Left cardiac atrium (tissue), 4 donors: ENCODE results near the gene ANAPC16. TPM values are rescaled to one million over a fixed set of nuclear protein-coding genes. Genes with fewer than 3 reads are reported as not detected.
A peak's percentile ranks its signal among the peaks of the same experiment; 100 is the strongest.
"Not testable (repeated sequence)": the region's sequence is repeated elsewhere in the genome, so short reads cannot be mapped to it uniquely, and the experiment has no call there.

Source experiments
- ATAC-seq, 2 donors: fragments of 200-7000 bp; cut with Tn5 transposase; one replicate each; pipeline ENCODE4 v1.9.1; 2020; ENCODE audit warnings: mild to moderate bottlenecking in 2 of 2, moderate library complexity in 2 of 2
- DNase-seq: peaks from one replicate; pipeline ENCODE4 v3.0.0-alpha.2; 2020
- intact Hi-C, 2 donors: fragments of 100-400 bp; cut with DNase I; formaldehyde crosslinking; loops; one replicate each; pipeline versions ENCODE4 v1.14.1 to v1.15.1; 2022 to 2023
- total RNA-seq, 2 donors: library from RNA; stranded (reverse); fragmentation: NEBNext Ultra II Directional; extraction: Animal tissue kit (Norgen Biotek cat#: 25700); gene quantifications; one replicate each; pipeline ENCODE4 v1.2.1, GENCODE V29; 2021
- donor health status: DM: no; HTN: yes; CAD: no.
- donor health status: DM: no; HTN: yes; CAD: no; lungs with severe emphysema.
- donor health status: DM: yes; HTN: yes; CAD: no.
- donor health status: Dilated cardiomyopathy.

The ANAPC16 gene
- total RNA-seq, 2 donors from 2014 or later = 155 to 168 TPM

GRCh38 chr10:72206511-72207229 is 9.1 kb upstream of the ANAPC16 start:
- no peak for DNase-seq
- intact Hi-C loops = no loop called here
- no peak for ATAC-seq

GRCh38 chr10:72208526-72208925 is 7.3 kb upstream of the ANAPC16 start:
- DNase-seq, ATAC-seq, intact Hi-C loops: not testable (repeated sequence)

GRCh38 chr10:72211381-72211780 is 4.4 kb upstream of the ANAPC16 start:
- DNase-seq, ATAC-seq: not testable (repeated sequence)
- intact Hi-C loops = loop anchor here in 1 of 2 donors (10.0 kb wide), 1 partner anchor 77 kb away; no protein-coding TSS in a partner anchor

GRCh38 chr10:72211832-72212231 is 4.0 kb upstream of the ANAPC16 start:
- intact Hi-C loops = loop anchor here in 1 of 2 donors (10.0 kb wide), 1 partner anchor 77 kb away; no protein-coding TSS in a partner anchor
- DNase-seq, ATAC-seq: not testable (repeated sequence)

GRCh38 chr10:72218325-72218724 is 2.5 kb downstream of the ANAPC16 start:
- DNase-seq (no peak), ATAC-seq (no peak)
- intact Hi-C loops = loop anchor here (2.0 to 10.0 kb wide), 3 partner anchors 54 to 86 kb away; partner anchors contain the start of gene DDIT4 (in 1 of the 2)

- no peak for DNase-seq
- no peak for ATAC-seq
- intact Hi-C loops = loop anchor here (2.0 to 10.0 kb wide), 3 partner anchors 54 to 86 kb away; partner anchors contain the start of gene DDIT4 (in 1 of the 2)
Measured at GRCh38 chr10:72218726-72219125, 2.9 kb downstream of the ANAPC16 start.

- DNase-seq (no peak), ATAC-seq (no peak)
- intact Hi-C loops = loop anchor here (2.0 to 10.0 kb wide), 3 partner anchors 53 to 87 kb away; partner anchors contain the start of gene DDIT4 (in 1 of the 2)
Measured at GRCh38 chr10:72219235-72219814, 3.5 kb downstream of the ANAPC16 start.

- no peak for ATAC-seq
- intact Hi-C loops = loop anchor here (5.0 to 10.0 kb wide), 2 partner anchors 107 to 114 kb away; no protein-coding TSS in a partner anchor
- no peak for DNase-seq
Measured at GRCh38 chr10:72220637-72221036, 4.8 kb downstream of the ANAPC16 start.

GRCh38 chr10:72221278-72221677 is 5.5 kb downstream of the ANAPC16 start:
- ATAC-seq (no peak), DNase-seq (no peak)
- intact Hi-C loops = loop anchor here (5.0 to 10.0 kb wide), 2 partner anchors 106 to 114 kb away; no protein-coding TSS in a partner anchor

GRCh38 chr10:72223743-72224101 is 7.9 kb downstream of the ANAPC16 start:
- intact Hi-C loops = loop anchor here (2.0 to 10.0 kb wide), 3 partner anchors 104 to 175 kb away; no protein-coding TSS in a partner anchor
- ATAC-seq (peak in 1 of 2 donors; percentile 34), DNase-seq (no peak)

- intact Hi-C loops = loop anchor here (5.0 to 10.0 kb wide), 2 partner anchors 103 to 111 kb away; no protein-coding TSS in a partner anchor
- not testable (repeated sequence) for ATAC-seq, DNase-seq
Measured at GRCh38 chr10:72224191-72224590, 8.4 kb downstream of the ANAPC16 start.

GRCh38 chr10:72226418-72227027 is 10.7 kb downstream of the ANAPC16 start:
- intact Hi-C loops = loop anchor here in 1 of 2 donors (10.0 kb wide), 1 partner anchor 108 kb away; no protein-coding TSS in a partner anchor
- ATAC-seq = no peak

GRCh38 chr10:72227826-72228225 is 12.0 kb downstream of the ANAPC16 start:
- DNase-seq (no peak), ATAC-seq (no peak)
- intact Hi-C loops = loop anchor here in 1 of 2 donors (10.0 kb wide), 1 partner anchor 107 kb away; no protein-coding TSS in a partner anchor

More at GRCh38 chr10:72226418-72227027, 10.7 kb downstream of the ANAPC16 start:
- DNase-seq = no peak

- intact Hi-C loops = loop anchor here in 1 of 2 donors (10.0 kb wide), 1 partner anchor 106 kb away; no protein-coding TSS in a partner anchor
- DNase-seq (no peak), ATAC-seq (no peak)
Measured at GRCh38 chr10:72228318-72228751, 12.5 kb downstream of the ANAPC16 start.

GRCh38 chr10:72229261-72230251 is 13.7 kb downstream of the ANAPC16 start:
- ATAC-seq (peak; percentile 36 to 65), DNase-seq (no peak)
- intact Hi-C loops = loop anchor here in 1 of 2 donors (10.0 kb wide), 1 partner anchor 105 kb away; no protein-coding TSS in a partner anchor

GRCh38 chr10:72233621-72234020 is 17.8 kb downstream of the ANAPC16 start:
- no peak for DNase-seq
- intact Hi-C loops = no loop called here
- no peak for ATAC-seq

GRCh38 chr10:72234560-72235095 is 18.8 kb downstream of the ANAPC16 start:
- intact Hi-C loops = no loop called here
- no peak for ATAC-seq
- DNase-seq = no peak
